Stimulated activated naive B cell treated with anti-CD40 and anti-IgM and Interleukin-4, amounts not matched to agents 10 μg/mL and 1 μg/mL and 100 μg/mL, for 72 hours (primary cell): ENCODE results near the gene BCKDHA.

Experiments used
- ATAC-seq, 2 donors: fragments of 150-1000 bp; cut with Tn5 transposase; replicated peaks; 2 replicates each; pipeline ENCODE4 v1.10.0; 2021; ENCODE audit warnings: moderate library complexity in 1 of 2
- DNase-seq: peaks from one replicate; pipeline ENCODE4 v3.0.0; 2021
- H3K27ac Mint-ChIP-seq: one replicate; pipeline ENCODE4 v1.8.0; 2022; ENCODE audit warnings: mild to moderate bottlenecking, mixed read lengths
- H3K27me3 Mint-ChIP-seq, 2 donors: one replicate each; pipeline ENCODE4 v1.8.0; 2022; ENCODE audit warnings: mixed read lengths in 2 of 2
- H3K36me3 Mint-ChIP-seq, 2 donors: one replicate each; pipeline ENCODE4 v1.8.0; 2022; ENCODE audit warnings: mixed read lengths in 2 of 2, mild to moderate bottlenecking in 1 of 2
- H3K4me1 Mint-ChIP-seq, 2 donors: one replicate each; pipeline ENCODE4 v1.8.0; 2022; ENCODE audit warnings: mixed read lengths in 2 of 2, mild to moderate bottlenecking in 1 of 2
- H3K4me3 Mint-ChIP-seq, 2 donors: one replicate each; pipeline ENCODE4 v1.8.0; 2022; ENCODE audit warnings: mild to moderate bottlenecking in 2 of 2, mixed read lengths in 2 of 2, moderate library complexity in 1 of 2
- H3K9me3 Mint-ChIP-seq, 2 donors: one replicate each; pipeline ENCODE4 v1.8.0; 2022; ENCODE audit warnings: mixed read lengths in 2 of 2, mild to moderate bottlenecking in 1 of 2

BCKDHA gene

GRCh38 chr19:41397086-41398049 lies at the start of gene BCKDHA, which contains the start of gene EXOSC5:
Gene BCKDHA, plus strand, starts transcription at chr19:41397818. Its CDS starts 10 bp downstream, at chr19:41397828.
Gene EXOSC5, minus strand, starts transcription at chr19:41397359. Its CDS starts 31 bp downstream, at chr19:41397328.
- peak within 1 kb of the TSS; percentile 100 for H3K27ac Mint-ChIP-seq
- H3K9me3 Mint-ChIP-seq = no peaks in the 10 kb centered on the region
- H3K4me1 Mint-ChIP-seq = peaks cover 26 to 59% of the 10 kb centered on the region in 2 donors
- DNase-seq (peak; percentile 99), ATAC-seq (peak; percentile 96 to 99)
- H3K27me3 Mint-ChIP-seq = no peaks in the 10 kb centered on the region
- peaks cover 11 to 23% of the 10 kb centered on the region in 2 donors for H3K36me3 Mint-ChIP-seq
- peak within 1 kb of the TSS; percentile 100 for H3K4me3 Mint-ChIP-seq

DNA sequence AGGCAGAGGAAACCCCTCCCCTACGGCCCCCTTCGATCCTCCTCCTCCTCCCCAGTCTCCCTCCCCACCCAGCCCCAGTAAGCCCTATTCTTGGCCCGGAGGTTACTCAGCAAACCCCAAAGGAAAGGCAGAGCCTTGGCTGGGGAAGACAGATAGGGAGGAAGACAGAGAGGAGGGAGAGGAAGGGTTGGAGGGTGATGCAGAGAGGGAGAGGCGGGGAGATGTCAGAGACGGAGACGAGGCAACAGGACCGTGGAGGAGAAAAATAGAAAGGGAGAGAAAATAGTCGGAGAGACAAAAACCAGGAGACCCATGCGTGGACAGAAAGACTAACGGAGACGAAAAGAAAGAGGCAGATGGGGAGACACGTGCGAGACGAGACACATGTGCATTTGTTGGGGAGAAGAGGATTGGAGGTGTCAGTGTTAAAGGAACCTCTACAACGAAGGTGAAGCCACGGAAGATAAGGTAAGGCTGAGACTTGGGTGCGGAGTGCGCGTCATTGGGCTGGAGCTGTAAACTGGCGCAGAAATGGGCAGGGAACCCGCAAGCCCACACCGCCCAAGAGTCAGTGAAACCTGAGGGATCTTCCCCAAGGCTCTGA lies 46.8 kb upstream of the BCKDHA start:
- ATAC-seq = peak in 1 of 2 donors; percentile 13
- Mint-ChIP-seq H3K27me3 (no peaks in the 10 kb centered on the region), H3K36me3 (peaks cover 35 to 50% of the 10 kb centered on the region in 2 donors)

DNA sequence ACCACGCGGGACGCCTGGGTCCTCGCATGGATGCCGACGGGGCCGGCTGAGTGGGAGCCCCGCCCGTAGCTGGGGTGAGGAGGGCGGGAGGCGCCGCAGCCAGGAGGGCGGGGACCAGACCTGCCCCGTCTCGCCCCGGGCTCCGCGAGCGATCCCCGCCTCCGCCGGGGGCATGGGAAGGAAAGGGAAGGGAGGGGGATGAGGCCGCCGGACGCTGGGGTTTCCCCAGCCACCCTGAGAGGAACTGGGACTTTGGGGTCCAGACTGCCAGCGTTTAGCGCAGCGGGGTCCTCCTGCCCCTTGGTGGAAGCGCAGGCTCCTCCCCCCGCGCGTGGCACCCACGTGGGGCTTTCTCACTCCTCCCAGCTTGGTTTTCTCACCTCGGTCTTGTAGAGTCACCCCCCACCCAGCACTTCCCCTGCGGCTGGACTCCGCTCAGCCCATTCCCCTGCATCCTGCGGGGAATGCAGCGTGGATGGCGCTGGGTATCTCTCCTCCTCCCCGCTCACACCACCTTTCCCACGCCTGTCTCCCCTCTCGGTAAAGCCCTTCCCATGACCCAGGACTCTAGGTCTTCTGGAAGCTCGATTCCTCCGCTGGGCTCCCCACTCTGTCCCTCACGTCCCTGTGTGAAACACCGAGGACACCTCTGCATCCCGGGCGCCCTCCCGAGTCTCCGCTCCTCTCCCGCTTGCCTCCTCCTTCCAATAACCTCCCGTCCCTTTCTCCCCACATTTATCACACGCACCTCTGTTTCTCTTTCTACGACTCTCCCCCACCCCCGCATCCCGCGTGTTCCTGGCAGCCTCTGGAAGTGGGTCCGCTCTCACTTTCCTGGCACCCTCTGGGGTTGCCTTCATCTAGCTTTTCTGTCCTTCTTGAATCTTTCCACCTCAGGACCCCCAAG lies 46.0 kb upstream of the BCKDHA start:
- peaks cover 38 to 62% of the 10 kb centered on the region in 2 donors for H3K4me1 Mint-ChIP-seq
- H3K27me3 Mint-ChIP-seq = no peaks in the 10 kb centered on the region
- H3K9me3 Mint-ChIP-seq = no peaks in the 10 kb centered on the region
- peaks cover 37 to 52% of the 10 kb centered on the region in 2 donors for H3K36me3 Mint-ChIP-seq
- peak; percentile 64 to 65 for ATAC-seq
- peak; percentile 89 for DNase-seq
- H3K4me3 Mint-ChIP-seq = peak overlapping the region; percentile 98 to 100
- peak overlapping the region; percentile 98 for H3K27ac Mint-ChIP-seq

More for the DNA sequence above, 46.8 kb upstream of the BCKDHA start:
- Mint-ChIP-seq H3K9me3 (no peaks in the 10 kb centered on the region), H3K4me3 (peak overlapping the region; percentile 98 to 100), H3K27ac (peak overlapping the region; percentile 98), H3K4me1 (peaks cover 35 to 55% of the 10 kb centered on the region in 2 donors)
- no peak for DNase-seq

GRCh38 chr19:41352279-41352608 lies 45.4 kb upstream of the BCKDHA start:
- Mint-ChIP-seq H3K4me3 (peak overlapping the region; percentile 98 to 100), H3K4me1 (peaks cover 42 to 68% of the 10 kb centered on the region in 2 donors), H3K36me3 (peaks cover 39 to 53% of the 10 kb centered on the region in 2 donors), H3K27me3 (no peaks in the 10 kb centered on the region), H3K9me3 (no peaks in the 10 kb centered on the region), H3K27ac (peak overlapping the region; percentile 98)
- peak in 1 of 2 donors; percentile 1 for ATAC-seq
- no peak for DNase-seq

GRCh38 chr19:41352609-41353465 lies 44.8 kb upstream of the BCKDHA start:
- peaks cover 38 to 53% of the 10 kb centered on the region in 2 donors for H3K36me3 Mint-ChIP-seq
- H3K9me3 Mint-ChIP-seq = no peaks in the 10 kb centered on the region
- no peaks in the 10 kb centered on the region for H3K27me3 Mint-ChIP-seq
- H3K4me3 Mint-ChIP-seq = peak overlapping the region; percentile 98 to 100
- H3K4me1 Mint-ChIP-seq = peaks cover 44 to 73% of the 10 kb centered on the region in 2 donors
- ATAC-seq (peak; percentile 36 to 37), DNase-seq (peak; percentile 77)
- peak overlapping the region; percentile 98 for H3K27ac Mint-ChIP-seq

- DNase-seq = peak; percentile 90
- Mint-ChIP-seq H3K9me3 (no peaks in the 10 kb centered on the region), H3K4me1 (peaks cover 40 to 68% of the 10 kb centered on the region in 2 donors), H3K27ac (peak within 1 kb of the TSS; percentile 98), H3K36me3 (peaks cover 31 to 48% of the 10 kb centered on the region in 2 donors), H3K27me3 (no peaks in the 10 kb centered on the region), H3K4me3 (peak within 1 kb of the TSS; percentile 98 to 100)
- ATAC-seq = peak; percentile 53 to 63
Measured at GRCh38 chr19:41353466-41354342, 43.9 kb upstream of the BCKDHA start, which contains the start of gene TGFB1. Gene TGFB1, minus strand, starts transcription at chr19:41353922. Its CDS starts 878 bp downstream, at chr19:41353044.

DNA sequence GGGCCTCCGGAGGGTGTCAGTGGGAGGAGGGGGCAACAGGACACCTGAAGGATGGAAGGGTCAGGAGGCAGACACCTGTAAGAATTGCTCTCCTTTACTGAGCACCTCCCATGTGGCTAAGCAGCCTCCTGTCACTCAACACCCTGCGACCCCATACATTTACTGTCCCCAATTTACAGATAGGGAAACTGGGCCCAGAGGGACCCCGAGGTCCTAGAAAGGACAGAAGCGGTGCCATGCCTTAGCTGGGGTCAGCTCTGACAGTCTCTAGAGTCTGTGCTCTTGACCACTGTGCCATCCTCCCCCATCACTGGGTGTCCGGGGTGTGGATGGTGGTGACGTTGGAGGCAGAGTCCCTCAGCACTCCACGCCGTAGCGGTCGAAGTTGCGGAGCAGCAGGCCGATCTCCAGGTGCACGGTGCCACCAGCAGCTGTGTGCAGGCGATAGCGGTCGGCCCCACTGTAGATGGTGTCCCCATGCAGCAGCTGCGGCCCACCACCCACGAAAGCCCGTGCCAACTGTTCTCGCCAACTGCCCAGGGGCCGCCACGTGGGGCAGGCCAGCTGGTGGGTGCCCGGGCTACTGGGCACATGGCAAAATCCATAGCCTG lies 43.2 kb upstream of the BCKDHA start:
- Mint-ChIP-seq H3K4me3 (peak overlapping the region; percentile 98 to 100), H3K27me3 (no peaks in the 10 kb centered on the region), H3K4me1 (peaks cover 34 to 61% of the 10 kb centered on the region in 2 donors), H3K27ac (peak overlapping the region; percentile 93), H3K9me3 (no peaks in the 10 kb centered on the region), H3K36me3 (peaks cover 24 to 40% of the 10 kb centered on the region in 2 donors)
- no peak for DNase-seq
- no peak for ATAC-seq

GRCh38 chr19:41355035-41355434 lies 42.6 kb upstream of the BCKDHA start:
- DNase-seq = no peak
- Mint-ChIP-seq H3K4me3 (peak overlapping the region in 1 of 2 donors; percentile 19), H3K36me3 (peaks cover 26 to 39% of the 10 kb centered on the region in 2 donors), H3K27me3 (no peaks in the 10 kb centered on the region), H3K27ac (peak overlapping the region; percentile 14), H3K9me3 (no peaks in the 10 kb centered on the region), H3K4me1 (peaks cover 33 to 58% of the 10 kb centered on the region in 2 donors)
- ATAC-seq = no peak

- Mint-ChIP-seq H3K4me1 (peaks cover 32 to 54% of the 10 kb centered on the region in 2 donors), H3K9me3 (no peaks in the 10 kb centered on the region), H3K36me3 (peaks cover 24 to 38% of the 10 kb centered on the region in 2 donors), H3K4me3 (no peak overlapping the region), H3K27me3 (no peaks in the 10 kb centered on the region), H3K27ac (peak overlapping the region; percentile 56)
- DNase-seq (no peak), ATAC-seq (no peak)
Measured at GRCh38 chr19:41355802-41356201, 41.8 kb upstream of the BCKDHA start.

DNA sequence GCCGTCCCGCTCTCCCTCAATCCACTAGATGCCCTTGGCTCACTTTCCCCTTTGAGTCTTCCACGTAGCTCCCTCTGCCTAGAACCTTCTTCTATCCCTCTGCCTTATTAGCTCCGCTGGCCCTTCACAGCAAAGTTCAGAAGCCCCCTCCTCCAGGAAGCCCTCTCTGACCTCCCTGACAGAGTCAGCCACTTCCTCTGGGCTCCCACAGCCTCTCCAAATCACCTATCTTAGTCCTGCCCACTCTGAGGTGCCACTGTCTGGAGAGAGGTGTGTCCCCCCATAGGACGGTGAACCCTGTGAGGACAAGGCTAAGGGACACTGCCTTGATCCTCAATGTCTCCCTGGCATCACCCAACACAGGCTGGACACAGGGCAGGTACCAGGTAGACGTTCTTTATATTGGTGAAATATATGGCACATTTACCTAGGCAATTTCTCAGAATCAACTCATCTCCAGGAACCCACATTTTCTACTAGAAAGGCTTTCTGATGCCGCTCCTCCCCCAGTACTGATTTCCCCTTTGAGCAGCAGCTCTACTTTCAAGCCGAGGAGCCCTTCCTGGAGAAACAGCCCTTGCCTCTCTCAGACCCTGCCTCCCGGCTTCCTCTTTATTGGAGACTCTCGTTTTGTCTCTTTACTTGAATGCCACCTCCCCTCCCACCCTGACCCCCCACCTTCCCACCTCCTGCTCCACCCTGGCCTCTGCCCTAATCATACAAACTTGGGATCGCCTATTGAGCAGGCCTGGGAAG lies 40.5 kb upstream of the BCKDHA start:
- Mint-ChIP-seq H3K9me3 (no peaks in the 10 kb centered on the region), H3K27me3 (no peaks in the 10 kb centered on the region), H3K4me3 (no peak overlapping the region), H3K36me3 (peaks cover 15 to 28% of the 10 kb centered on the region in 2 donors), H3K27ac (peak overlapping the region; percentile 80), H3K4me1 (peaks cover 28 to 44% of the 10 kb centered on the region in 2 donors)
- DNase-seq = no peak
- ATAC-seq = no peak

DNA sequence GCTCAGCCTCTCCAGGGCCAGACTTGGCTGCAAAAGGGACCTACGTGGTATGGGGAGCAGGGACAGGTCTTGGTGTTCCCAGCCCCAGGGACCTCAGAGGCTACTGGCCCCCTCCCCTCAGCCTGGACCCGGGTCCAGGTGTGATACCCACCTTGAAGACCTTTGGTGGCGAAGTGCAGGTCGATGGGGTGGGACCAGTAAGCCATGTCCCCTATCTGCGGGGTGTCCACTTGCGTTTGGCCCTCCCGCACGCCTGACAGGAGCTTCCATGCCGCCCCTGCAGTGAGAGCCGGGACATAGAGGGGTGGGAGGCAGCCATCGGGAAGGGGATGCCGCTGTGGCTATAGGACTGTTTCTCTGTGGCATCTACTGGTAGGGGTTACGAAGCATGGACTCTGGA lies 39.9 kb upstream of the BCKDHA start:
- H3K4me3 Mint-ChIP-seq = no peak overlapping the region
- no peaks in the 10 kb centered on the region for H3K9me3 Mint-ChIP-seq
- H3K27ac Mint-ChIP-seq = no peak overlapping the region
- H3K4me1 Mint-ChIP-seq = peaks cover 26 to 40% of the 10 kb centered on the region in 2 donors
- DNase-seq = no peak
- H3K27me3 Mint-ChIP-seq = no peaks in the 10 kb centered on the region
- peaks cover 12 to 24% of the 10 kb centered on the region in 2 donors for H3K36me3 Mint-ChIP-seq
- no peak for ATAC-seq
